ENCODE results near the gene KCNH3. TPM values are rescaled to one million over a fixed set of nuclear protein-coding genes. Genes with fewer than 3 reads are reported as not detected.

Gene KCNH3
- total RNA-seq, 1 experiment from 2014 or later: 0.59 TPM

DNA sequence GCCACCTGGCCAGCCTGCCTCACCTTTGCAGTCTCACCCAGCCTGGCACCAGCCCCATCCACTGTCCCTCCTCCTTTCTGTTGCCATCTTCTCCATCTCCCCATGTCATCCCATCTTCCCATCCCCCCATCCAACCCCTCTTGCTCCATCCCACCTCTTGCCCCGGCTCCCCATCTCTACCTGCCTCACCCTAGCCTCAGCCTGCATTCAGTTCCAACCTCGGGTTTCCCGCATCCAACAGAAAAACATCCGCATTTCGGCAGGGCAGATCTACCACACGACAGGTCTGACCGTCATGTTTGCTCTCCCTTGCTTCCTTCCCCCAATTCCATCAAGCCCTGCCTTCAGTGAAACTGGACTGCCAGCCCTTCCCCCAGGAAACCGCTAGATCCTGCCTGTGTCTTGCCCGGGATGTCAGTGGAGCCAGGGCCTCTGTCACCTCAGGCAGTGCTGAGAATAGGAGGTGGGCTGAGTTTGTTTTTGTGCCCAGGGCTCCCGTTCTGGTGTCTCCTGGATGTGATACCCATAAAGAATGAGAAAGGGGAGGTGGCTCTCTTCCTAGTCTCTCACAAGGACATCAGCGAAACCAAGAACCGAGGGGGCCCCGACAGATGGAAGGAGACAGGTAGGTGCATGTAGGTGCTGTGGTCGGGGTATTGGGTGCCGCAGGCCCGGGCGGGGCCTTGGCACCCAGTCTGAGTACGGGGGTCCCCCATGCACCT is 2.5 kb downstream of the KCNH3 start:
- peaks cover 15% of the 10 kb centered on the region for H3K4me1 Mint-ChIP-seq (ENCODE audit: low read depth, unreplicated experiment)
- intact Hi-C loops (cut with micrococcal nuclease; ENCODE audit: unreplicated experiment): no loop called here
- no TSS peak for BruUV-seq (replicated peaks)
- H3K4me3 Mint-ChIP-seq (ENCODE audit: low read depth, unreplicated experiment): no peak overlapping the region
- CTCF ChIA-PET: interaction anchor here (1.1 kb wide), 1 partner anchor 194 kb away, joined by 3 read pairs; no protein-coding TSS in a partner anchor
- no peak for TF ChIP-seq CTCF (IDR thresholded peaks at IDR 0.05; ENCODE audit: unreplicated experiment)
- peaks cover 46% of the 10 kb centered on the region for H3K27me3 Mint-ChIP-seq (ENCODE audit: unreplicated experiment)
- DNase-seq: no peak
- H3K27ac Mint-ChIP-seq (ENCODE audit: unreplicated experiment): no peak overlapping the region
- peaks cover 17% of the 10 kb centered on the region for H3K36me3 Mint-ChIP-seq (ENCODE audit: insufficient read depth, unreplicated experiment)
- H3K9me3 Mint-ChIP-seq (ENCODE audit: low read depth, unreplicated experiment): no peaks in the 10 kb centered on the region

GRCh38 chr12:49541911-49542505 is 3.2 kb downstream of the KCNH3 start:
- no TSS peak for BruUV-seq (replicated peaks)
- TF ChIP-seq CTCF (IDR thresholded peaks at IDR 0.05; ENCODE audit: unreplicated experiment): no peak
- CTCF ChIA-PET: interaction anchor here (1.1 kb wide), 1 partner anchor 195 kb away, joined by 3 read pairs; no protein-coding TSS in a partner anchor
- DNase-seq: no peak
- intact Hi-C loops (cut with micrococcal nuclease; ENCODE audit: unreplicated experiment): no loop called here
- no peaks in the 10 kb centered on the region for H3K9me3 Mint-ChIP-seq (ENCODE audit: low read depth, unreplicated experiment)
- H3K4me3 Mint-ChIP-seq (ENCODE audit: low read depth, unreplicated experiment): no peak overlapping the region
- peaks cover 8% of the 10 kb centered on the region for H3K4me1 Mint-ChIP-seq (ENCODE audit: low read depth, unreplicated experiment)
- no peak overlapping the region for H3K27ac Mint-ChIP-seq (ENCODE audit: unreplicated experiment)
- H3K36me3 Mint-ChIP-seq (ENCODE audit: insufficient read depth, unreplicated experiment): peaks cover 17% of the 10 kb centered on the region
- peaks cover 42% of the 10 kb centered on the region for H3K27me3 Mint-ChIP-seq (ENCODE audit: unreplicated experiment)

DNA sequence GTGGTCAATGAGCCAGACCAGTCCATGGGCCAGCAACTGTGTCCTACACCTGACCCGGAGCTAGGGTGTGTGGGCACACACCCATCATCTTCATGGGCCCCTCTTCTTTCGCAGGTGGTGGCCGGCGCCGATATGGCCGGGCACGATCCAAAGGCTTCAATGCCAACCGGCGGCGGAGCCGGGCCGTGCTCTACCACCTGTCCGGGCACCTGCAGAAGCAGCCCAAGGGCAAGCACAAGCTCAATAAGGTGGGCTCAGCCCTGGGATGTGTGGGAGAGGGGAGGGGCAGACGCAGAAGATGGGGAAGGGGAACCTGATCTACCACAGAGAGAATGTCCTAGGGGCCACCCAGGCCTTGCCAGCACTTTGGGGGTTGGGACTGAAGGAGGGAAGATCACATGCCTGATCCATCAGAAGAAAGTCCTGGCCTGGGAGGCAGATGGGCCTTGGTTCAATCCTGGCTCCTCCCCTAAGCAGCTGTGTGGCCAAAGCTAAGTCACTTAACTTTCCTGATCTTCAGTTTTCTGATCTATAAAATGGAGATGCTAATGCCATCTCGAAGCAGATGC is 3.8 kb downstream of the KCNH3 start:
- intact Hi-C loops (cut with micrococcal nuclease; ENCODE audit: unreplicated experiment): no loop called here
- Mint-ChIP-seq H3K36me3 (ENCODE audit: insufficient read depth, unreplicated experiment) (peaks cover 16% of the 10 kb centered on the region), H3K4me3 (ENCODE audit: low read depth, unreplicated experiment) (no peak overlapping the region), H3K27me3 (ENCODE audit: unreplicated experiment) (peaks cover 46% of the 10 kb centered on the region), H3K9me3 (ENCODE audit: low read depth, unreplicated experiment) (no peaks in the 10 kb centered on the region), H3K27ac (ENCODE audit: unreplicated experiment) (no peak overlapping the region), H3K4me1 (ENCODE audit: low read depth, unreplicated experiment) (peaks cover 7% of the 10 kb centered on the region)
- CTCF ChIA-PET: interaction anchor here (1.1 kb wide), 1 partner anchor 195 kb away, joined by 3 read pairs; no protein-coding TSS in a partner anchor
- no TSS peak for BruUV-seq (replicated peaks)
- no peak for TF ChIP-seq CTCF (IDR thresholded peaks at IDR 0.05; ENCODE audit: unreplicated experiment)
- DNase-seq: no peak

DNA sequence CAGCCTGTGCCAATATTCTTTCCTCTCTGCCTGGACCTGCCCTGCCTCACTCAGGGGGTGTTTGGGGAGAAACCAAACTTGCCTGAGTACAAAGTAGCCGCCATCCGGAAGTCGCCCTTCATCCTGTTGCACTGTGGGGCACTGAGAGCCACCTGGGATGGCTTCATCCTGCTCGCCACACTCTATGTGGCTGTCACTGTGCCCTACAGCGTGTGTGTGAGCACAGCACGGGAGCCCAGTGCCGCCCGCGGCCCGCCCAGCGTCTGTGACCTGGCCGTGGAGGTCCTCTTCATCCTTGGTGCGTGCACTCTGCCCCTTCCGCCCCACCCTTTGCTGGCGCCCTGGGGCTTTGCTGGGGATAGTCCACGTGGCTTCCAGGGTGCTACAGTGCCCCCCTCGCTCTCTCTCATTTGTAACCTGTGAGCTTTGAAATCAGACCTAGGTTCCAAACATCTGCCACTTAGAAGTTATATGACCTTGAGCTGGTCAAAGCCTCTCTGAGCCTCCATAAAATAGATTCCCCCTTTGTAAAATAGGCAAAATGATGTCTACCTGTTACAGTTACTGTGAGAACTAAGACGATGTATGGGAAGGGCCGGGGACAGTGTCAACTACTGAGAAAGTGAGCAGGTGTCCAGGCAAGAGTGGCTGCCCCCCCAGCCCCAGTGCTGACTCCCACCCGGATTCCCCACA is 4.5 kb downstream of the KCNH3 start:
- no peak for TF ChIP-seq CTCF (IDR thresholded peaks at IDR 0.05; ENCODE audit: unreplicated experiment)
- no peak overlapping the region for H3K4me3 Mint-ChIP-seq (ENCODE audit: low read depth, unreplicated experiment)
- no peak for DNase-seq
- H3K9me3 Mint-ChIP-seq (ENCODE audit: low read depth, unreplicated experiment): no peaks in the 10 kb centered on the region
- peaks cover 7% of the 10 kb centered on the region for H3K4me1 Mint-ChIP-seq (ENCODE audit: low read depth, unreplicated experiment)
- no TSS peak for BruUV-seq (replicated peaks)
- intact Hi-C loops (cut with micrococcal nuclease; ENCODE audit: unreplicated experiment): no loop called here
- peaks cover 9% of the 10 kb centered on the region for H3K36me3 Mint-ChIP-seq (ENCODE audit: insufficient read depth, unreplicated experiment)
- H3K27me3 Mint-ChIP-seq (ENCODE audit: unreplicated experiment): peaks cover 53% of the 10 kb centered on the region
- CTCF ChIA-PET: interaction anchor here (0.6 kb wide), 1 partner anchor 246 kb away, joined by 3 read pairs; no protein-coding TSS in a partner anchor
- H3K27ac Mint-ChIP-seq (ENCODE audit: unreplicated experiment): no peak overlapping the region

All from Calu3 (cell line).